ENCODE measurements around the gene VWA7.
"Not testable (repeated sequence)": the region's sequence is repeated elsewhere in the genome, so short reads cannot be mapped to it uniquely, and the experiment has no call there.

DNA sequence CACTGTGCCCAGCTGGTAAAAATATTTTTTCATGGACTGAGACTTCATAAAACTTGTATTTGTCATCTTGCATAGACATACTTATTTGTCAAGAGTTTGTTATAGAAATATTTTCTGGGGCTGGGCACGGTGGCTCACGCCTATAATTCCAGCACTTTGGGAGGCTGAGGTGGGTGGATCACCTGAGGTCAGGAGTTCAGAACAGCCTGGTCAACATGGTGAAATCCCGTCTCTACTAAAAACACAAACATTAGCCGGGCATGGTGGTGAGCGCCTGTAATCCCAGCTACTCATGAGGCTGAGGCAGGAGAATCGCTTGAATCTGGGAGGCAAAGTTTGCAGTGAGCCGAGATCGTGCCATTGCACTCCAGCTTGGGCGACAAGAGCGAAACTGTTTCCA lies 31.5 kb upstream of the VWA7 start:
- TF ChIP-seq POLR2A (IDR thresholded peaks at IDR 0.05; ENCODE audit: low read length); GATA1 (IDR thresholded peaks at IDR 0.05; ENCODE audit: low read depth, low read length): not testable (repeated sequence)

All from erythroblast (primary cell).